GM12891 (cell line): ENCODE data around the gene ITPR3.

Experiments
- DNase-seq: peaks from one replicate; pipeline ENCODE4 v3.0.0; 2011; ENCODE audit warnings: low spot score; ENCODE audit not compliant: insufficient read length
- FAIRE-seq: peaks from 2 replicates; lab custom pipeline; 2011; peaks lifted over from hg19 to GRCh38; lab: Jason Lieb, UNC
- PAX5 ChIP-seq: IDR thresholded peaks from 2 replicates; pipeline ENCODE4 v1.6.1; 2011; ENCODE audit warnings: low read length, moderate library complexity, mild to moderate bottlenecking; ENCODE audit not compliant: insufficient read depth, severe bottlenecking
- POLR2A ChIP-seq: IDR thresholded peaks from 2 replicates; pipeline ENCODE4 v1.6.1; 2011; ENCODE audit warnings: low read depth, low read length, control low read depth
- POLR2AphosphoS5 ChIP-seq: IDR thresholded peaks from 2 replicates; pipeline ENCODE4 v1.6.1; 2011; ENCODE audit warnings: low read depth, low read length, control low read depth
- POU2F2 ChIP-seq: IDR thresholded peaks from 2 replicates; pipeline ENCODE4 v1.6.1; 2011; ENCODE audit warnings: low read depth, mild to moderate bottlenecking, control low read depth, low read length, moderate library complexity
- SPI1 ChIP-seq: IDR thresholded peaks from 2 replicates; pipeline ENCODE4 v1.6.1; 2011; ENCODE audit warnings: low read depth, low read length, control low read depth
- TAF1 ChIP-seq: IDR thresholded peaks from 2 replicates; pipeline ENCODE4 v1.6.1; 2011; ENCODE audit warnings: low read depth, low read length, control low read depth

Gene ITPR3

GRCh38 chr6:33723371-33724085 lies 102.4 kb downstream of the ITPR3 start:
- TF ChIP-seq POU2F2 (no peak), SPI1 (no peak)
- no peak for DNase-seq
- no peak for FAIRE-seq

GRCh38 chr6:33724102-33725023 lies 103.2 kb downstream of the ITPR3 start:
- FAIRE-seq, result no peak
- TF ChIP-seq SPI1, result no peak
- TF ChIP-seq PAX5, result no peak
- no peak for TF ChIP-seq POLR2A
- no peak for TF ChIP-seq POU2F2
- TF ChIP-seq POLR2AphosphoS5, result no peak
- TF ChIP-seq TAF1, result no peak

GRCh38 chr6:33725222-33725621 lies 104.1 kb downstream of the ITPR3 start:
- DNase-seq, result no peak
- no peak for FAIRE-seq
- TF ChIP-seq POLR2A (no peak), POLR2AphosphoS5 (no peak), POU2F2 (no peak), PAX5 (no peak), SPI1 (no peak), TAF1 (no peak)

More at GRCh38 chr6:33724102-33725023, 103.2 kb downstream of the ITPR3 start:
- no peak for DNase-seq

GRCh38 chr6:33725891-33726673 lies 105.0 kb downstream of the ITPR3 start:
- FAIRE-seq (no peak), DNase-seq (no peak)
- TF ChIP-seq POU2F2 (no peak), POLR2AphosphoS5 (no peak), POLR2A (no peak), PAX5 (no peak), SPI1 (no peak), TAF1 (no peak)

DNA sequence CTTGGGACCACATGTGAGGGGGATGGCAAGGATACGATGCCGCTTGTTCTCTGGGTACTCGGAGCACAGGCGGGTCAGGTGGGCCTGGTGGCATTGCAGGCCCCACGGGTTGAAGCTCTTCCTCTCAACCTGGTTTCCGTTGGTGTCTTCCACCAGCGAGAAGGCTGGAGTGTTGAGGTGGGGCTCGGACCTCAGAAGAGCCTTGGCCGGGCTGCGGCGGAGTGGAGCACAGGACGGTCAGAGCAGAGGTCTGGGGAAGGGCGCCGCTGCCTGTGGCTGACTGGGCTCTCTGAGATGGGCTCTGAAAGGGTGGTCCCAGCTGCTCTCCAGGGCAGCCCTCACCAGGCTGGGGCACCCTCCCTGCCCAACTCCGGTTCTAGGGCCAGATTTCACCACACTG lies 105.6 kb downstream of the ITPR3 start:
- FAIRE-seq (no peak), DNase-seq (no peak)
- TF ChIP-seq TAF1 (no peak), POLR2AphosphoS5 (no peak), POLR2A (no peak), SPI1 (no peak), POU2F2 (no peak), PAX5 (no peak)

- DNase-seq (no peak), FAIRE-seq (no peak)
- no peak for TF ChIP-seq TAF1
- no peak for TF ChIP-seq POLR2A
- TF ChIP-seq POU2F2, result no peak
- TF ChIP-seq PAX5, result no peak
- TF ChIP-seq POLR2AphosphoS5, result no peak
- TF ChIP-seq SPI1, result no peak
Measured at GRCh38 chr6:33727126-33727525, 106.0 kb downstream of the ITPR3 start.

GRCh38 chr6:33727932-33728331 lies 106.8 kb downstream of the ITPR3 start:
- DNase-seq (no peak), FAIRE-seq (no peak)
- TF ChIP-seq POLR2A, result no peak
- TF ChIP-seq POU2F2, result no peak
- TF ChIP-seq SPI1, result no peak
- no peak for TF ChIP-seq TAF1
- no peak for TF ChIP-seq PAX5
- TF ChIP-seq POLR2AphosphoS5, result no peak

DNA sequence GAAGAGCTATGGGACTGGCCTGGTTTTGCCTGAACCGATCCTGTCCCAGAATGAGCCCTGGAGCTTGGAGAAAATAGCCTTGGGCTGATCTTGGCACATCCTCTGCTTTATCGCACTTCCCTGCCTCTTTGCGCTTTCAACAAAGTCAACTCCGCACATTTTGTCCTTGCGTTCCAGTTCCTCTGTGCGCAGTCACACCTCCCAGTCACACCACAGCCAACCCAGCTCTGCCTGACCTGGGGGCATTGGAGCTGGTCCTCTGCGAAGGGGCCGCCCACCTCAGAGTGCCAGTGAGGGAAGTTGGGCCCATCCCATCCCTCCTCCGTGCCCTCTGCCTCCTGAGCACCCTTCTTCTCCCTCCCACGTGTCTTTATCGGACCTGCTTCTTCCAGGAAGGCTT lies 107.3 kb downstream of the ITPR3 start:
- TF ChIP-seq TAF1 (no peak), POLR2A (no peak), SPI1 (no peak), PAX5 (no peak), POU2F2 (no peak), POLR2AphosphoS5 (no peak)
- DNase-seq, result no peak
- no peak for FAIRE-seq

- no peak for FAIRE-seq
- TF ChIP-seq POU2F2 (no peak), SPI1 (no peak), POLR2AphosphoS5 (no peak), POLR2A (no peak), PAX5 (no peak), TAF1 (no peak)
- no peak for DNase-seq
Measured at GRCh38 chr6:33729059-33729458, 107.9 kb downstream of the ITPR3 start.

GRCh38 chr6:33730611-33731010 lies 109.5 kb downstream of the ITPR3 start:
- no peak for TF ChIP-seq POU2F2
- TF ChIP-seq SPI1, result no peak
- no peak for TF ChIP-seq POLR2A
- TF ChIP-seq POLR2AphosphoS5, result no peak
- TF ChIP-seq PAX5, result no peak
- TF ChIP-seq TAF1, result no peak
- DNase-seq (no peak), FAIRE-seq (no peak)
